Measurements from ENCODE around the gene EIF2A.

DNA sequence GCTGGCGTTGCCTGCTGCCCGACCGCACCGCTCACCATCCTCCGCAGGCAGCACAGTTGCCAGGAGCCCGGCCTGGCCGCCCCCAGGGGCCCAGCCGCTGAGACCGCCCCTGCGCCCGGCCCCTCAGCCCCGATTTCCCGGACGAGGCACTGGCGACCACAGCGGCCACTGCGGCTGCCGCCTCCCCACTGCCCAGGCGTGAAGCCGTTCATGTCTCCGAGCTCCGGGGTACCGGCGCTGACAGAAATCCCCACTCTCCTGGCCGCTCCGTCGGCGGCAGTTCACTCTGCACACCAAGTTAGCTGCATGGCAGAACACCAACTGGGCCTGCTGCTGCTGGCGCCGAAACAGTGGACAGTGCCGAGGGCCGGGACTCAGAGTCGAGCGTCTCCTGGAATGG is 65.1 kb downstream of the EIF2A start:
- no peak for TF ChIP-seq GATA3 (IDR thresholded peaks at IDR 0.05; ENCODE audit: low read depth, low read length)
- no peak for TF ChIP-seq GATA2 (IDR thresholded peaks at IDR 0.05; ENCODE audit: low read depth, low read length)
